ENCODE data around the gene PIEZO2. TPM values are rescaled to one million over a fixed set of nuclear protein-coding genes. Genes with fewer than 3 reads are reported as not detected.
"Not testable (repeated sequence)": the region's sequence is repeated elsewhere in the genome, so short reads cannot be mapped to it uniquely, and the experiment has no call there.

Gene PIEZO2
- total RNA-seq, 4 donors from 2014 or later = 2.7 to 11.7 (median 4.0) TPM

- no peak for ATAC-seq (ENCODE audit: low FRiP score)
- TF ChIP-seq CTCF (IDR thresholded peaks at IDR 0.05) = no peak
- no peak for DNase-seq (ENCODE audit: low spot score)
Observed at GRCh38 chr18:10937743-10938640, 211.4 kb downstream of the PIEZO2 start.

GRCh38 chr18:10936176-10937053, 213.0 kb downstream of the PIEZO2 start:
- peak; percentile 32 for ATAC-seq (ENCODE audit: low FRiP score)
- TF ChIP-seq CTCF (IDR thresholded peaks at IDR 0.05) = no peak
- DNase-seq (ENCODE audit: low spot score) = no peak

- no peak for TF ChIP-seq CTCF (IDR thresholded peaks at IDR 0.05)
- ATAC-seq (ENCODE audit: low FRiP score) (no peak), DNase-seq (ENCODE audit: low spot score) (no peak)
Observed at GRCh38 chr18:10935588-10935987, 213.8 kb downstream of the PIEZO2 start.

- not testable (repeated sequence) for ATAC-seq (ENCODE audit: low FRiP score); DNase-seq (ENCODE audit: low spot score)
Observed at GRCh38 chr18:10933648-10934047, 215.7 kb downstream of the PIEZO2 start.

GRCh38 chr18:10930076-10930475, 219.3 kb downstream of the PIEZO2 start:
- DNase-seq (ENCODE audit: low spot score) (no peak), ATAC-seq (ENCODE audit: low FRiP score) (no peak)
- TF ChIP-seq CTCF (IDR thresholded peaks at IDR 0.05) = no peak

GRCh38 chr18:10928772-10929373, 220.5 kb downstream of the PIEZO2 start:
- no peak for ATAC-seq (ENCODE audit: low FRiP score)
- no peak for DNase-seq (ENCODE audit: low spot score)
- no peak for TF ChIP-seq CTCF (IDR thresholded peaks at IDR 0.05)
